Type B pancreatic cell (in vitro differentiated cells): ENCODE data around the gene AKR7A2. TPM values are rescaled to one million over a fixed set of nuclear protein-coding genes. Genes with fewer than 3 reads are reported as not detected.
A peak's percentile ranks its signal among the peaks of the same experiment; 100 is the strongest.

ENCODE experiments used
- DNase-seq: peaks from one replicate; pipeline ENCODE4 v3.0.0; 2021; ENCODE audit warnings: mixed read lengths; ENCODE audit not compliant: unreplicated experiment; ENCODE audit errors: extremely low spot score
- H3K27ac Mint-ChIP-seq: 2 replicates; pipeline ENCODE4 v1.8.0; 2021; ENCODE audit warnings: mild to moderate bottlenecking, mixed read lengths
- H3K27me3 Mint-ChIP-seq: 2 replicates; pipeline ENCODE4 v1.8.0; 2021; ENCODE audit warnings: mixed read lengths
- H3K36me3 Mint-ChIP-seq: 2 replicates; pipeline ENCODE4 v1.8.0; 2021; ENCODE audit warnings: mixed read lengths
- H3K4me1 Mint-ChIP-seq: one replicate; pipeline ENCODE4 v1.8.0; 2021; ENCODE audit warnings: mixed read lengths; ENCODE audit not compliant: unreplicated experiment
- H3K4me3 Mint-ChIP-seq: 2 replicates; pipeline ENCODE4 v1.8.0; 2021; ENCODE audit warnings: mild to moderate bottlenecking, mixed read lengths
- H3K9me3 Mint-ChIP-seq: 2 replicates; pipeline ENCODE4 v1.8.0; 2021; ENCODE audit warnings: mixed read lengths
- total RNA-seq: library from RNA; stranded (reverse); gene quantifications from 2 replicates; pipeline ENCODE4 v1.2.1, GENCODE V29; 2021; ENCODE audit warnings: low replicate concordance
- TF ChIP-seq, protein P1 (sequence below): fragments of 200-600 bp; sonication (generic); conservative IDR thresholded peaks from 2 replicates; pipeline ENCODE4 v1.5.0; 2021; ENCODE audit warnings: antibody characterized with exemption, mild to moderate bottlenecking

Gene AKR7A2
- total RNA-seq, 1 donor from 2014 or later, result 75.2 TPM

GRCh38 chr1:19332832-19333231, 20.9 kb upstream of the AKR7A2 start:
- Mint-ChIP-seq H3K27me3 (no peaks in the 10 kb centered on the region), H3K4me1 (no peaks in the 10 kb centered on the region), H3K27ac (no peak overlapping the region), H3K36me3 (peaks cover 4% of the 10 kb centered on the region), H3K9me3 (no peaks in the 10 kb centered on the region), H3K4me3 (no peak overlapping the region)
- TF ChIP-seq, protein P1, sequence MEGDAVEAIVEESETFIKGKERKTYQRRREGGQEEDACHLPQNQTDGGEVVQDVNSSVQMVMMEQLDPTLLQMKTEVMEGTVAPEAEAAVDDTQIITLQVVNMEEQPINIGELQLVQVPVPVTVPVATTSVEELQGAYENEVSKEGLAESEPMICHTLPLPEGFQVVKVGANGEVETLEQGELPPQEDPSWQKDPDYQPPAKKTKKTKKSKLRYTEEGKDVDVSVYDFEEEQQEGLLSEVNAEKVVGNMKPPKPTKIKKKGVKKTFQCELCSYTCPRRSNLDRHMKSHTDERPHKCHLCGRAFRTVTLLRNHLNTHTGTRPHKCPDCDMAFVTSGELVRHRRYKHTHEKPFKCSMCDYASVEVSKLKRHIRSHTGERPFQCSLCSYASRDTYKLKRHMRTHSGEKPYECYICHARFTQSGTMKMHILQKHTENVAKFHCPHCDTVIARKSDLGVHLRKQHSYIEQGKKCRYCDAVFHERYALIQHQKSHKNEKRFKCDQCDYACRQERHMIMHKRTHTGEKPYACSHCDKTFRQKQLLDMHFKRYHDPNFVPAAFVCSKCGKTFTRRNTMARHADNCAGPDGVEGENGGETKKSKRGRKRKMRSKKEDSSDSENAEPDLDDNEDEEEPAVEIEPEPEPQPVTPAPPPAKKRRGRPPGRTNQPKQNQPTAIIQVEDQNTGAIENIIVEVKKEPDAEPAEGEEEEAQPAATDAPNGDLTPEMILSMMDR, result no peak
- no peak for DNase-seq

- TF ChIP-seq, protein P1, result no peak
- no peaks in the 10 kb centered on the region for H3K9me3 Mint-ChIP-seq
- no peak for DNase-seq
- peaks cover 4% of the 10 kb centered on the region for H3K36me3 Mint-ChIP-seq
- no peaks in the 10 kb centered on the region for H3K27me3 Mint-ChIP-seq
- H3K4me1 Mint-ChIP-seq, result no peaks in the 10 kb centered on the region
- no peak overlapping the region for H3K27ac Mint-ChIP-seq
- no peak overlapping the region for H3K4me3 Mint-ChIP-seq
Measured at GRCh38 chr1:19331262-19331878, 19.4 kb upstream of the AKR7A2 start.

DNA sequence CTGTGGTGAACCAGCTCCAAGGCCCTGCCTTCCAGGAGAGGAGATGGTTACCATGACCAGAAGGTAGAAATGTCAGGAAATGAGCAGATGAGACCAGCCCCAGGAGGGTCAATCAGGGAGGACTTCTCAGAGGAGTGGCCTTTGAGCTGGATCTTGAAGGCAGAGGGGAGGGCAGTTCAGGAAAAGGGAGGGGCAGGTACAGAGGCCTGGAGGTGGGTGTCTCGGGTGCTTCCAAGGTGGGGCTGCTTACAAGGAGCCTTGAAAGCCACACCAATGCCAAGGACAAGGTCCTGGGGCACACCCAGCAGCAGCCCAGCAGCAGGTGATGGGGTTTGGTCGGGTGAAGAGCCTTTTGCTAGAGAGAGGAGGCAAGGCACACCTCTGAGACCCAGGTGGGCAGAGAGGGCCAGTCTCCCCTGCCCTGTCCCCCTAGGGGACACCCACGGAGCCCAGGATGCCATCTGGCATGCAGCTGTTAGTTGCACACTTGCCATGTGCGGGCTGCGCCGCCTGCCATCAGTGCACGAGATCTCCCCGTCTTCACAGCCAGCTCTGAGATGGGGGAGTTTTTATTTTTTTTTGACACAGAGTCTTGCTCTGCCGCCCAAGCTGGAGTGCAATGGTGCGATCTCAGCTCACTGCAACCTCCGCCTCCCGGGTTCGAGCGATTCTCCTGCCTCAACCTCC, 18.6 kb upstream of the AKR7A2 start:
- H3K27ac Mint-ChIP-seq, result no peak overlapping the region
- DNase-seq, result no peak
- no peaks in the 10 kb centered on the region for H3K9me3 Mint-ChIP-seq
- H3K27me3 Mint-ChIP-seq, result no peaks in the 10 kb centered on the region
- no peaks in the 10 kb centered on the region for H3K4me1 Mint-ChIP-seq
- peaks cover 4% of the 10 kb centered on the region for H3K36me3 Mint-ChIP-seq
- TF ChIP-seq, protein P1, result no peak
- no peak overlapping the region for H3K4me3 Mint-ChIP-seq

- Mint-ChIP-seq H3K4me1 (no peaks in the 10 kb centered on the region), H3K9me3 (no peaks in the 10 kb centered on the region), H3K27ac (peak overlapping the region; percentile 18), H3K27me3 (no peaks in the 10 kb centered on the region), H3K4me3 (no peak overlapping the region), H3K36me3 (peaks cover 4% of the 10 kb centered on the region)
- DNase-seq, result no peak
- TF ChIP-seq, protein P1, result no peak
Measured at GRCh38 chr1:19329611-19330010, 17.7 kb upstream of the AKR7A2 start.

DNA sequence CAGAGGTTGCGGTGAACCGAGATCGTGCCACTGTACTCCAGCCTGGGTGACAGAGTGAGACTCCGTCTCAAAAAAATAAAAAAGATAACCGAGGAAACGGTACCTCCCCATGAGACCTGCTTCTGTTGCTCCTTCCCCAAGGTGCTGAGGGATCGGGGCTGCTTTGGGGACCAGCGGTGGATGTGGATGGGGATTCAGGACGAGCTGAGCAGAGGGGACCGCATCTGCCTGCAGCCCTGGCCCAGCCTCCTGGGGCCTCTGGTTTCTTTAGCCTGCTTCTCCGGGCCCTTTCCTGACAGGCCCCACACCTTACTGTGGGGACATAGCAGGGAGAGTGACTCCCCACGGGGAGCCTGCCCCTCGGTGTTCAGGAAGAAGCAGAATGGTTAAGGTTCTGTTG, 17.2 kb upstream of the AKR7A2 start:
- Mint-ChIP-seq H3K4me1 (no peaks in the 10 kb centered on the region), H3K9me3 (no peaks in the 10 kb centered on the region), H3K27me3 (no peaks in the 10 kb centered on the region), H3K27ac (peak overlapping the region; percentile 18), H3K4me3 (no peak overlapping the region), H3K36me3 (peaks cover 4% of the 10 kb centered on the region)
- no peak for DNase-seq
- TF ChIP-seq, protein P1, result no peak
